ENCODE results near the gene TMEM178B.

DNA sequence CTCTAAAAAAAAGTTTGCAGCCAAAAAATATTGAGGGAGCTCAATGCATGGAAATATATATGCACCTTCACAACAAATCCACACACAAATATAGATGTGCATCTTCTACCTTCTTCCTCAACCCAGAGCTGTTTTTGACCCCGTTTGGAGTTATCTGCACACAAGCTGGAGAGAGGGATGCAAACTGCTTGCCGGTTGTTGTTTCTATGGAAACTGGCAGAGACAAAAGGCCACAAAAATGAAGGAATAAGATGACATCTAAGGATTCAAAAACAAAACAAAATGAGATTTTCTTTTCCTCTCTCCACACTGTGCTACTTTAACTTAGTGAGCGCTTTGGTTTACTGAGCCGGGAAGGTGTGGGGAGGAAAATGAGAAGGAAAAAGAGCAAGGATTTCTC, 267.1 kb downstream of the TMEM178B start:
- TF ChIP-seq, protein P1, sequence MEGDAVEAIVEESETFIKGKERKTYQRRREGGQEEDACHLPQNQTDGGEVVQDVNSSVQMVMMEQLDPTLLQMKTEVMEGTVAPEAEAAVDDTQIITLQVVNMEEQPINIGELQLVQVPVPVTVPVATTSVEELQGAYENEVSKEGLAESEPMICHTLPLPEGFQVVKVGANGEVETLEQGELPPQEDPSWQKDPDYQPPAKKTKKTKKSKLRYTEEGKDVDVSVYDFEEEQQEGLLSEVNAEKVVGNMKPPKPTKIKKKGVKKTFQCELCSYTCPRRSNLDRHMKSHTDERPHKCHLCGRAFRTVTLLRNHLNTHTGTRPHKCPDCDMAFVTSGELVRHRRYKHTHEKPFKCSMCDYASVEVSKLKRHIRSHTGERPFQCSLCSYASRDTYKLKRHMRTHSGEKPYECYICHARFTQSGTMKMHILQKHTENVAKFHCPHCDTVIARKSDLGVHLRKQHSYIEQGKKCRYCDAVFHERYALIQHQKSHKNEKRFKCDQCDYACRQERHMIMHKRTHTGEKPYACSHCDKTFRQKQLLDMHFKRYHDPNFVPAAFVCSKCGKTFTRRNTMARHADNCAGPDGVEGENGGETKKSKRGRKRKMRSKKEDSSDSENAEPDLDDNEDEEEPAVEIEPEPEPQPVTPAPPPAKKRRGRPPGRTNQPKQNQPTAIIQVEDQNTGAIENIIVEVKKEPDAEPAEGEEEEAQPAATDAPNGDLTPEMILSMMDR (IDR thresholded peaks at IDR 0.05; ENCODE audit: low read depth, low read length, poor library complexity, severe bottlenecking) = no peak
- no peak for TF ChIP-seq EZH2phosphoT487 (IDR thresholded peaks at IDR 0.05; ENCODE audit: borderline replicate concordance, low read length)

Data from DOHH2 (cell line).